Measurements from ENCODE around the gene PAPSS2.
"Not testable (repeated sequence)": the region's sequence is repeated elsewhere in the genome, so short reads cannot be mapped to it uniquely, and the experiment has no call there.

Gene PAPSS2

DNA sequence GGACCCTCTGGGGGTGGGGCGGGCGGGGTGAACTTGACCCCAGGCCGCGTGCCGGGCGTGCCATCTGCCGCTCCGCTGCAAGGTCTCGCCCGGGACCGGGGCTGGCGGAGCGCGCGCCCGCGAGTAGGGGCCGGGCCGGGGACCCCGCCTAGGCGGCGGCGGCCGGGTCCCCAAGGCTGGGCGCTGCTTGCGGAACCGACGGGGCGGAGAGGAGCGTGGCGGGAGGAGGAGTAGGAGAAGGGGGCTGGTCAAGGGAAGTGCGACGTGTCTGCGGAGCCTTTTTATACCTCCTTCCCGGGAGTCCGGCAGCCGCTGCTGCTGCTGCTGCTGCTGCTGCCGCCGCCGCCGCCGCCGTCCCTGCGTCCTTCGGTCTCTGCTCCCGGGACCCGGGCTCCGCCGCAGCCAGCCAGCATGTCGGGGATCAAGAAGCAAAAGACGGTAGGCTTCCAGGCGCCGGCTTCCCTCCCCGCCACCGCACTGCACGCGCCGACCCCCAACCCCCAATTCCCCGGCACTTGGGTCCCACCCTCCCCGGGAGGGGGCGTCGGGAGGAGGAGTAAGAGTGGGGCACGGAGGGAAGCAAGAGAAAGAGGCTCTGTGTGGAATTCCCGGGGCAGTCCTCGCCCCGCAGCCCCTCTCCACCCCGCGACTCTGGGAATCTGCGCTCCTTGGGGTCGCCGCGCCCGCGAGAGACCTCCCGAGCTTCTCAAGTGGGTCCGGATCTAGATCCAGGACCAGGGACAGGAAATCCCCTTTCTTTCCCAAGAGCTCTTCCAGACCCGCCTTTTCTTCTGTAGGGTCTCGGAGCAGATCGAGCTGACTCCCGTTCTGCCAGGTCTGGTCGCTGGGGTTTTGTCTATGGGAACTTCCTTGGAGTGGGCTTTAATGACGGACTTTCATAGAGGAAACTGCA lies at the start of gene PAPSS2:
PAPSS2 (plus strand) TSS at position 308 of the 913 bp plus-strand sequence; CDS start at position 412, 104 bp downstream.
- no peak for DNase-seq

- DNase-seq: not testable (repeated sequence)
Measured at GRCh38 chr10:87611341-87611740, 48.3 kb upstream of the PAPSS2 start.

DNA sequence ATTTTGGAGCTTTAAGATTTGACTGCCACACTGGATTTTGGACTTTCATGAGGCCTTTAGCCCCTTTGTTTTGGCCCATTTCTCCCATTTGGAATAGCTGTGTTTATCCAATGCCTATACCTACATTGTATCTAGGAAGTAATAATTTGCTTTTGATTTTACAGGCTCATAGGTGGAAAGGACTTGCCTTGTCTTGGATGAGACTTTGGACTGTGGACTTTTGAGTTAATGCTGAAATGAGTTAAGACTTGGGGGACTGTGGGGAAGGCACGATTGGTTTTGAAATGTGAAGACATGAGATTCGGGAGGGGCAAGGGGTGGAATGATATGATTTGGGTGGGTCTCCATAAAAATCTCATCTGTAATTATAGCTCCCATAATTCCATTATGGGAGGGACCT lies 47.6 kb upstream of the PAPSS2 start:
- DNase-seq: no peak

DNA sequence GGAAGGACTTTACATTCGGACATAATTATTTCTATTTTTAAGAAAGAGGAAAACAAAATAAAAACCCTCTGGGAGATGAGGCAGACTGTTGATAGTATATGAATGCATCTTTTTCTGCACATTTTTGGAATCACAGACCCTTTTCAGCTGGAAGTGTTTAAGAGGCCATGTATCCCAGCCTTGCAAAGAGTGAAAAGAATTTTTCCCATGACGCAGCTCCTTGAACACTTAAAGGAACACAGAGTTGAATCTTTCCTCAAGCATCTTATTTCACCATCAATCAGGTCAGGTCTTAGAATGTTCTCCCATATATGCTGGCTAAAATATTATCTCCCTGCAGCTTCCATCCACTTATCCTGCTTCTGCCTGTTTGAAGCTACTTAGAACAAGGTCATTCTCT lies 45.9 kb upstream of the PAPSS2 start:
- no peak for DNase-seq

DNA sequence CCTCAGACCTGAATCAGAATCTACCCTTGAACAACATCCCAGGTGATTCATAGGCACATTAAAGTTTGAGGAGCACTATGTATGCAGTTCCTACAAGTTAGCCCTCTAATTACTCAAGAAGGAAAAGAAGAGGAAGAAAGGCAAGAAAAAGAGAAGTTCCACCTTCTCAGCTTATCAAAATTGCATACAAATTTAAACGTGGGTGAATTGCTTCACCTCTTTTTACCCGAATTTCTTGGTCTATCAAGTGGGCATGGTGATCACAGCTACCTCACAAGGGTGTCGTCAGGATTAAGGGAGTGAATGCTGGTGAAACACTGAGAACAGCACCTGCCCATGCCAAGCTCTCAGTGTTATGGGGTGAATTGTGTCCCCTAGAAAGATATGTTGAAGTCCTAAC lies 43.8 kb upstream of the PAPSS2 start:
- DNase-seq: no peak

DNA sequence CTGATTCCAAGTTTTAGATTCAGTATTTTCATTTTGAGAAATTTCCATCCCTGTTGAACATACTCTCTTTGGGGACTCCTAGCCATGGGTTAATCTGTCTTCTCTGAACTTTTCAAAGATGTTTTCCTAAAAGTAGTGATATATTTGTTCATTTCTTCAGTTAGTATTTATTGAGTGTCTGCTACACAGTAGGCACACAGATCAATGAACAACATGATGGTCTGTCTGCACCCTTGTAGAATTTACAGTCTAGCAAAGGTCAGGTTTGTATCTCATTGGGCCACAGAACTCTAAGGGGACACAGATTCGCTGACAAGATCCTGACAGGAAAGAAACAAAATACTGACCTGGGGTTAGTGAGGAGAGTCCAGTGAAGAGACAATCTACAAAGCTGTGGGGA lies 42.2 kb upstream of the PAPSS2 start:
- DNase-seq: no peak

GRCh38 chr10:87618566-87619423 lies 40.9 kb upstream of the PAPSS2 start:
- no peak for DNase-seq

DNA sequence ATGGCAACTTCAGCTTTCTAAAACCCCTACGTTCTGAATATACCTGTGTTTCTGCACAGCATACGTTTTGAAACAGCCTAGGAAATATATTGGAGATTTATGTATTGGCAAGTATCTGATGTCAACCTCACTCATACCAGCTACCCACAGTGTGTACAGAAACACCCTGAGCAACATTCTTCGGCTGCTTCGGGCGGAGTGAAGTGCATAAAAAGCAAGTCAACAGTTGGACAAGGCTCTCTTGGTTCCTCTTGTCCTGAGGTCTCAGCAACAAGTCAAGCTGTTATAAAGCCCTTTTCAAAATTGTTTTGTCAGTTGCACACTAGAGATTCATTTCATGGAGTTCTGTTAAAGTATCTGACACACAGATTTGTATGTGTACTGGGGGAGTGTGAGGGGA lies 40.0 kb upstream of the PAPSS2 start:
- no peak for DNase-seq

DNA sequence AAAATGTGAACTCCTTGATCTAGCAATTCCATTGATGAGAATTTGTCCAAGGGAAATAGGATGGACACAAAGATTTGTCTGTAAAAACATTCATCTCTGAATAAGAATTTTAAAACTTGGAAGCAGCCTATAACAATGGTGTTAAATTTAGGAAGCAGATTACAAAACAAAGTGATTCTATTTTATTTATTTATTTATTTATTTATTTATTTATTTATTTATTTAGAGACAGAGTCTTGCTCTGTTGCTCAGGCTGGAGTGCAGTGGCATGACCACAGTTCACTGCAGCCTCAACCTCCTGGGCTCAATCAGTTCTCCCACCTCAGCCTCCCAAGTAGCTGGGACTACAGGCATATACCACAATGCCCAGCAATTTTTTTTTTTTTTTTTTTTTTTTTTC lies 38.2 kb upstream of the PAPSS2 start:
- DNase-seq: not testable (repeated sequence)

DNA sequence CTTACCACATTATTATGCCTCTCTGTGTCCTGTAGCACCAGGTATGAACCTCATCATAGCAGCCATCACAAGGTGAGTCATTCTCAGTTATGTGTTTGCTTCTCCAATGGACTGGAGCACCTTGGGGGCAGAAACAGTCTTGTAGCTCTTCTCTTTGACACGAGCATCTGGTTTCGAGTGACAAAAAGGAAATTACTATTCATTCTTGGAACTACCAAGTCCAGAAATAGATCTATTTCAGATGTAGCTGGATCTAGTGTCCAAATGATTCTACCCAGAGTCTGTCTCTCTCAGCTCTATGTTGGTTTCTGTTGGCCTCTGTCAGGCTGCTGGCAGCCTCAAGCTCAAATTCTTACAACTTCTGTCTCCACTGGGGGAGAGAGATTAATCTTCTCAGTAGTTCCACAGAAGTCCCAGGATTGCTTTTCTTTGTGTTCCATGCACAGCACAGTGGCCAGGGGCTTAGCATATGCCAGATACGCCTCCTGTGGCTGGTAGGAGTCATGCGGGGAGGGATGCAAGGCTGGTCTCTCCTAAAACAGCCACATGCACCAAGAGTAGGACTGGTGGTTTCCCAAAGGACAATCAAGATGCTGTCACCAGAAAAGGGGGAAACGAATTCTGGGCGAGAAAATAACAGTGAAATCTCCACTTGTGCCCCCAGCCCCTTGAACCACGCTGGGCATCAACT lies 37.2 kb upstream of the PAPSS2 start:
- DNase-seq: no peak

- DNase-seq: no peak
Measured at GRCh38 chr10:87623191-87623590, 36.5 kb upstream of the PAPSS2 start.

- no peak for DNase-seq
Measured at GRCh38 chr10:87625661-87626060, 34.0 kb upstream of the PAPSS2 start.

- DNase-seq: no peak
Measured at GRCh38 chr10:87626422-87626892, 33.2 kb upstream of the PAPSS2 start.

GRCh38 chr10:87630171-87630570 lies 29.5 kb upstream of the PAPSS2 start:
- no peak for DNase-seq

DNA sequence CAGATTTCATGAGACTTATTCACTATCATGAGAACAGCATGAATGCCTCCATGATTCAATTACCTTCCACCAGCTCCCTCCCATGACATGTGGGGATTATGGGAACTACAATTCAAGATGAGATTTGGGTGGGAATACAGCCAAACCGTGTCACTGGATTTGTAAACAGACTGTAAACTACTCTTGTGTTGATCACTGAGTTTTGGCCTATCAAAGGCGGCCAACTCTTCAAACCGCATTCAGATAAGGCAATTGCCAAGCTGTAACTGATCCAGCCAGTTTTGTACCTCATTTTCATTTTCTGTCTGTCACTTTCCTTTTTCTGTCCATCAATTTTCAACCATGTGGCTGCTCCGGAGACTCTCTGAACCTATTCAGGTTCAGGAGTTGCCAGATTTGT lies 27.2 kb upstream of the PAPSS2 start:
- DNase-seq: no peak

DNA sequence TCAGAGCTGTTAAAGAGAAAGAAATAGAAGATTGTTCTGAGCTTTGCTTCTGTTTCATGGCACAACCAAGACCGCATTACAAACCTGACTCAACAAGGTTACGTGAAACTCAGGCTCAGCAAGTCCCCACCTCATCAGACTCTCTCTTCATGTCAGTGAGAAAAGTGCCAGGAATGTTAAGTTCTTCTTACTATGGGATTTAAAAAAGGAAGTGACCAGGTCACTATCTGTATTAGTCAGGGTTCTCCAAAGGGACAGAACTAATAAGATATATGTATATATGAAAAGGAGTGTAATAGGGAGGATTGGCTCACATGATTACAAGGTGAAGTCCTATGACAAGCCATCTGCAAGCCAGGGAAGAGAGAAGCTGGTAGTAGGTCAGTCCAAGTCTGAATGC lies 25.4 kb upstream of the PAPSS2 start:
- DNase-seq: no peak

- no peak for DNase-seq
Measured at GRCh38 chr10:87635498-87636312, 24.0 kb upstream of the PAPSS2 start.

GRCh38 chr10:87636313-87636915 lies 23.3 kb upstream of the PAPSS2 start:
- DNase-seq: no peak

GRCh38 chr10:87639493-87639892 lies 20.2 kb upstream of the PAPSS2 start:
- no peak for DNase-seq

- DNase-seq: no peak
Measured at GRCh38 chr10:87640043-87640442, 19.6 kb upstream of the PAPSS2 start.

- no peak for DNase-seq
Measured at GRCh38 chr10:87642486-87642885, 17.2 kb upstream of the PAPSS2 start.

- no peak for DNase-seq
Measured at GRCh38 chr10:87642988-87643387, 16.7 kb upstream of the PAPSS2 start.

All from NCI-H1436 treated with DMSO at 0.1 percent for 48 hours (cell line).